LNCAP (cell line): ENCODE measurements around the gene PCSK5.

ENCODE experiments used
- CTCF ChIP-seq: fragments of 450-650 bp; IDR thresholded peaks from 2 replicates; pipeline ENCODE4 v1.5.1; 2017; ENCODE audit warnings: mild to moderate bottlenecking

Gene PCSK5

GRCh38 chr9:75890472-75891276 is at the start of gene PCSK5:
Gene PCSK5 (plus strand): TSS chr9:75890673. CDS start chr9:75891182, 509 bp downstream.
- TF ChIP-seq CTCF = 0 out of 2 replicates have a peak, but pooled peaks have one; percentile 34

- TF ChIP-seq CTCF = no peak
These were observed 46.2 kb upstream of the PCSK5 start for GRCh38 chr9:75844321-75844720.

- TF ChIP-seq CTCF = no peak
These were observed 44.7 kb upstream of the PCSK5 start for GRCh38 chr9:75845806-75846205.

GRCh38 chr9:75847085-75847484 is 43.4 kb upstream of the PCSK5 start:
- TF ChIP-seq CTCF = no peak

- no peak for TF ChIP-seq CTCF
These were observed 39.8 kb upstream of the PCSK5 start for GRCh38 chr9:75850459-75851200.

GRCh38 chr9:75851917-75852316 is 38.6 kb upstream of the PCSK5 start:
- no peak for TF ChIP-seq CTCF

GRCh38 chr9:75852746-75853145 is 37.7 kb upstream of the PCSK5 start:
- no peak for TF ChIP-seq CTCF
